Measurements from ENCODE around the gene ZNF775.

GRCh38 chr7:150400788-150401423, 21.8 kb downstream of the ZNF775 start:
- no peak for TF ChIP-seq CTCF (conservative IDR thresholded peaks at IDR 0.05)
- TF ChIP-seq EZH2 (IDR thresholded peaks at IDR 0.05; ENCODE audit: low read depth) = no peak
